ENCODE results near the gene RTF2. TPM values are rescaled to one million over a fixed set of nuclear protein-coding genes. Genes with fewer than 3 reads are reported as not detected.

The RTF2 gene
- total and polyA plus RNA-seq, 4 donors, result 63.8 to 103 (median 85.2) TPM

- no peak for TF ChIP-seq CTCF (IDR thresholded peaks at IDR 0.05; ENCODE audit: control extremely low read depth, extremely low read depth)
- H3K36me3 ChIP-seq (ENCODE audit: control insufficient read depth in 4 of 4, insufficient read depth in 4 of 4, low read length in 4 of 4), result peaks cover 0 to 6% (median 0%) of the 10 kb centered on the region in 4 donors
- no peak for DNase-seq
- no peaks in the 10 kb centered on the region for H3K9me3 ChIP-seq (ENCODE audit: control insufficient read depth in 4 of 4, insufficient read depth in 3 of 4, low read length in 3 of 4)
- no peak overlapping the region for H3K27ac ChIP-seq (ENCODE audit: low read depth in 1 of 2, low read length in 1 of 2)
- H3K4me3 ChIP-seq, result no peak overlapping the region
- H3K27me3 ChIP-seq (ENCODE audit: control insufficient read depth in 3 of 3, insufficient read depth in 3 of 3, low read length in 2 of 3), result no peaks in the 10 kb centered on the region
- H3K4me1 ChIP-seq (ENCODE audit: control insufficient read depth in 5 of 5, insufficient read depth in 5 of 5, low read length in 5 of 5), result peaks cover 0 to 83% (median 31%) of the 10 kb centered on the region in 5 donors
- ATAC-seq (ENCODE audit: insufficient read depth, low FRiP score), result no peak
- WGBS, 2 donors, result 58 to 65% methylated on average over 4 of the region's 4 CpGs
- H3K9ac ChIP-seq (ENCODE audit: insufficient read depth in 1 of 2, low read length in 2 of 2), result no peak overlapping the region
Measured at GRCh38 chr20:56427797-56428196, 40.6 kb upstream of the RTF2 start.

GRCh38 chr20:56428410-56428809 is 40.0 kb upstream of the RTF2 start:
- Histone ChIP-seq H3K27me3 (ENCODE audit: control insufficient read depth in 3 of 3, insufficient read depth in 3 of 3, low read length in 2 of 3) (no peaks in the 10 kb centered on the region), H3K9ac (ENCODE audit: insufficient read depth in 1 of 2, low read length in 2 of 2) (no peak overlapping the region), H3K36me3 (ENCODE audit: control insufficient read depth in 4 of 4, insufficient read depth in 4 of 4, low read length in 4 of 4) (peaks cover 0 to 6% (median 0%) of the 10 kb centered on the region in 4 donors), H3K9me3 (ENCODE audit: control insufficient read depth in 4 of 4, insufficient read depth in 3 of 4, low read length in 3 of 4) (no peaks in the 10 kb centered on the region), H3K27ac (ENCODE audit: low read depth in 1 of 2, low read length in 1 of 2) (peak overlapping the region in 1 of 2 donors; percentile 78), H3K4me3 (no peak overlapping the region), H3K4me1 (ENCODE audit: control insufficient read depth in 5 of 5, insufficient read depth in 5 of 5, low read length in 5 of 5) (peaks cover 0 to 85% (median 34%) of the 10 kb centered on the region in 5 donors)
- WGBS, 2 donors, result 84% methylated on average over 5 of the region's 5 CpGs
- ATAC-seq (ENCODE audit: insufficient read depth, low FRiP score) (no peak), DNase-seq (no peak)
- no peak for TF ChIP-seq CTCF (IDR thresholded peaks at IDR 0.05; ENCODE audit: control extremely low read depth, extremely low read depth)

GRCh38 chr20:56428881-56429280 is 39.5 kb upstream of the RTF2 start:
- peaks cover 0 to 85% (median 38%) of the 10 kb centered on the region in 5 donors for H3K4me1 ChIP-seq (ENCODE audit: control insufficient read depth in 5 of 5, insufficient read depth in 5 of 5, low read length in 5 of 5)
- ATAC-seq (ENCODE audit: insufficient read depth, low FRiP score), result no peak

More at GRCh38 chr20:56428881-56429280, 39.5 kb upstream of the RTF2 start:
- no peak for DNase-seq
- no peaks in the 10 kb centered on the region for H3K27me3 ChIP-seq (ENCODE audit: control insufficient read depth in 3 of 3, insufficient read depth in 3 of 3, low read length in 2 of 3)
- H3K9ac ChIP-seq (ENCODE audit: insufficient read depth in 1 of 2, low read length in 2 of 2), result no peak overlapping the region
- H3K9me3 ChIP-seq (ENCODE audit: control insufficient read depth in 4 of 4, insufficient read depth in 3 of 4, low read length in 3 of 4), result no peaks in the 10 kb centered on the region
- H3K4me3 ChIP-seq, result no peak overlapping the region
- peaks cover 0 to 6% (median 0%) of the 10 kb centered on the region in 4 donors for H3K36me3 ChIP-seq (ENCODE audit: control insufficient read depth in 4 of 4, insufficient read depth in 4 of 4, low read length in 4 of 4)
- H3K27ac ChIP-seq (ENCODE audit: low read depth in 1 of 2, low read length in 1 of 2), result peak overlapping the region in 1 of 2 donors; percentile 78
- 50 to 65% methylated on average over 8 of the region's 8 CpGs for whole genome bisulfite sequencing, 2 donors
- no peak for TF ChIP-seq CTCF (IDR thresholded peaks at IDR 0.05; ENCODE audit: control extremely low read depth, extremely low read depth)
